22Rv1 (cell line): ENCODE measurements around the gene IKZF1.

ENCODE experiments used
- CTCF ChIP-seq: fragments of 450-650 bp; IDR thresholded peaks from 2 replicates; pipeline ENCODE4 v1.5.1; 2017; ENCODE audit warnings: mild to moderate bottlenecking
- ZFX ChIP-seq: fragments of 450-650 bp; IDR thresholded peaks from 2 replicates; pipeline ENCODE4 v1.6.1; 2017; ENCODE audit warnings: antibody characterized with exemption, borderline replicate concordance

GRCh38 chr7:50352751-50353150, 48.2 kb downstream of the IKZF1 start:
- no peak for TF ChIP-seq CTCF
- no peak for TF ChIP-seq ZFX
